Stimulated activated CD4-positive, alpha-beta T cell treated with anti-CD3 and anti-CD28 coated beads, Interleukin-4, amount 100 ng/mL, for 48 hours (primary cell): ENCODE measurements around the gene DPEP2.
"Not testable (repeated sequence)": the region's sequence is repeated elsewhere in the genome, so short reads cannot be mapped to it uniquely, and the experiment has no call there.

Source experiments
- DNase-seq, 2 donors: peaks; one replicate each; pipeline ENCODE4 v3.0.0-alpha.2; 2020; ENCODE audit warnings: low read depth in 2 of 2

DPEP2 gene

GRCh38 chr16:67998779-67999688, at the start of gene DPEP2:
Gene DPEP2 (minus strand): TSS chr16:67999484. CDS start chr16:67993212, 6,272 bp downstream.
- DNase-seq, result not testable (repeated sequence)

GRCh38 chr16:68047987-68048386, 48.7 kb upstream of the DPEP2 start:
- DNase-seq, result no peak

- no peak for DNase-seq
Measured at GRCh38 chr16:68046106-68046505, 46.8 kb upstream of the DPEP2 start.

- no peak for DNase-seq
Measured at GRCh38 chr16:68041783-68042182, 42.5 kb upstream of the DPEP2 start.

GRCh38 chr16:68040506-68041288, 41.4 kb upstream of the DPEP2 start:
- DNase-seq, result peak; percentile 83 to 90

- no peak for DNase-seq
Measured at GRCh38 chr16:68037841-68038597, 38.7 kb upstream of the DPEP2 start.

- DNase-seq, result no peak
Measured at GRCh38 chr16:68035227-68035626, 35.9 kb upstream of the DPEP2 start.

- no peak for DNase-seq
Measured at GRCh38 chr16:68033101-68033500, 33.8 kb upstream of the DPEP2 start.

GRCh38 chr16:68031951-68032350, 32.7 kb upstream of the DPEP2 start:
- DNase-seq, result no peak

- not testable (repeated sequence) for DNase-seq
Measured at GRCh38 chr16:68030108-68030507, 30.8 kb upstream of the DPEP2 start.

GRCh38 chr16:68028996-68029395, 29.7 kb upstream of the DPEP2 start:
- no peak for DNase-seq

- DNase-seq, result peak; percentile 89 to 95
Measured at GRCh38 chr16:68022728-68023537, 23.6 kb upstream of the DPEP2 start, which contains the start of the genes DDX28 and DUS2. Gene DDX28 (minus strand): TSS chr16:68023232. CDS start chr16:68023202, 30 bp downstream. Gene DUS2 (plus strand): TSS chr16:68023284. CDS start chr16:68038024, 14,740 bp downstream.

GRCh38 chr16:68022278-68022727, 23.0 kb upstream of the DPEP2 start:
- DNase-seq, result no peak

GRCh38 chr16:68021490-68021889, 22.2 kb upstream of the DPEP2 start:
- DNase-seq, result no peak

GRCh38 chr16:68019167-68019680, 19.9 kb upstream of the DPEP2 start:
- DNase-seq, result no peak

- DNase-seq, result no peak
Measured at GRCh38 chr16:68015681-68016080, 16.4 kb upstream of the DPEP2 start, which contains the start of gene DPEP2NB. Gene DPEP2NB (minus strand): TSS chr16:68015911. CDS start chr16:68015770, 141 bp downstream.

GRCh38 chr16:68013440-68013839, 14.2 kb upstream of the DPEP2 start:
- DNase-seq, result no peak

GRCh38 chr16:68009872-68010271, 10.6 kb upstream of the DPEP2 start:
- DNase-seq, result not testable (repeated sequence)

GRCh38 chr16:68009157-68009735, 10.0 kb upstream of the DPEP2 start:
- DNase-seq, result no peak

GRCh38 chr16:68005786-68006286, 6.6 kb upstream of the DPEP2 start:
- no peak for DNase-seq
